HG03378 (cell line): ENCODE results near the gene NSMCE1.
"Not testable (repeated sequence)": the region's sequence is repeated elsewhere in the genome, so short reads cannot be mapped to it uniquely, and the experiment has no call there.

ENCODE experiments used
- ATAC-seq: cut with Tn5 transposase; IDR thresholded peaks from one replicate; pipeline ENCODE4 v1.9.1; 2021; ENCODE audit warnings: mild to moderate bottlenecking, moderate library complexity; ENCODE audit not compliant: unreplicated experiment

Gene NSMCE1

DNA sequence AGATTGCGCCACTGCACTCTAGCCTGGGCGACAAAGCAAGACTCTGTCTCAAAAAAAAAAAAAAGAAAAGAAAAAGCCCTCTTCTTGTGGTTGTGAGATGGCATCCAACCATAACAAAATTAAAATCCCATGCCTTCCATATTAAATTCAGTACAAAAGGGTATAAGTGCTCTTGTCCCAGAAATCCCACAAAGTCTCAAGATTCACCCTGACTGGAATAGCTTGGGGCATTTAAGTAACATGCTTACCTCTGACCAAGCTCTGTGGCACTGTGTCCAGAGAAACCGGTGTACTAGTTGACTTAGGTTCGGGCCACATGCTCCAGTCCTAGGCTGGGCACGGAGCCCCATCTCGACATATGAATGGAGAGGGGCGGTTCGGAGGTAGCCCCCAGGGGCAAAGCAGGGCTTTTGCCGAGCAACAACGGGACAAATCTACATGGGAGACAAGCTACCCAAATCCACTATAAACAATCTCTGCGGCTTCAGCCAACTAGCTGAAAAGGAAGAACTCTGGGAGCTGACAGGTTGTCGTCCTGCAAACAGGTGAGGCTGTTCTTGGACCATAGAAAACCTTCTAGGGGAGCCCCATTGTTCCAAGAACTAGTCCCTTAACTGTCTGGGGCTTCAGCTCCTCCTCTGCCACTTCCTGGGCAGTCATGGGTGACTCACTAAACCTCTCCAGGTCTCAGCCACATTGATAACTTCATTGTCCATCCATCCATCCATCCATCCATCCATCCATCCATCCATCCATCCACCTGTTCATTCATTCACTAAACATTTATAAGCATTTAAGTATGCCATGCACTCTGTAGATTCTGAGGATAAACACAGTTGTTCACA, 34.9 kb upstream of the NSMCE1 start:
- ATAC-seq: no peak

DNA sequence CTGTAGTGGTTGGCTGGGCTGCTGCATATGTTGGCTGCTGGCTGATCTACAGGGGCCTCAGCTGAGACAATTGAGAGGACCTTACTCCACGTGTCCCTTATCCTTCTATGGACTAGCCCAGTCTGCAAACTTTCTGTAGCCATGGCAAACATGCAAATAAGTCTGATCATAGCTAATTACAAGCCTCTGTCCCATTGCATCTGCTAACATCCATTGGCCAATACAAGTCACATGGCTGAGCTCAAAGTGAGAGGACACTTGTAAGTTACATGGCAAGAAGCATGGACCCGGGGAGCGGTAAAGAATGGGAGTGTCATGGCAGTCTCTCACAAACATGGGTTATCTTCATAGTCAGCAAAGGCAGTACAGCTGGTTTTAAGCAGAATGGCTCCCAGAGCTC, 33.6 kb upstream of the NSMCE1 start:
- no peak for ATAC-seq

DNA sequence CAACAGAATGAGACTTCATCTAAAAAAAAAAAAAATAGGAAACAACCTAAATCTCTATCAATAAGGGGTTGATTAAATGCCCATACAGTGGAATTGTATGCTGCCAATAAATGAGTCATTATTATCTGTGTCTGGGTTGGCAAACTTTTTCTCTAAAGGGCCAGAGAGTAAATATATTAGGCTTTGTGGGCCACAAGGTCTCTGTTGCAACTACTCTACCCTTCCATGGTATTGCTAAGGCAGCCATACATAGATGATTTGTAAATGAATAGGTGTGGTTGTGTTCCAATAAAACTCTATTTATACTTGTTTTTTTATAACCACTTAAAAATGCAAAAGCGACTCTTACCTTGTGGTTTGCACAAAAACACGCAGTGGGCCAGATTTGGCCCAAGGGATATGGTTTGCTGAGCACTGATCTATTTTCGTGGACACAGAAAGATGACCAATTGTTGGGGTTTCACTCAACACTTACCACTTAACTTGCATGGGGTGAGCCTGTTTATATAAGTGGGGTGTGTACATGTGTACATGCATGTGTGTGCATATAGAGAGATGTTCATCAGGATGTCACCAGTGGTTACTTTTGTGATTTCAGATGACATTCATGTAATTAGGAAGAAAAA, 32.8 kb upstream of the NSMCE1 start:
- peak; percentile 73 for ATAC-seq

DNA sequence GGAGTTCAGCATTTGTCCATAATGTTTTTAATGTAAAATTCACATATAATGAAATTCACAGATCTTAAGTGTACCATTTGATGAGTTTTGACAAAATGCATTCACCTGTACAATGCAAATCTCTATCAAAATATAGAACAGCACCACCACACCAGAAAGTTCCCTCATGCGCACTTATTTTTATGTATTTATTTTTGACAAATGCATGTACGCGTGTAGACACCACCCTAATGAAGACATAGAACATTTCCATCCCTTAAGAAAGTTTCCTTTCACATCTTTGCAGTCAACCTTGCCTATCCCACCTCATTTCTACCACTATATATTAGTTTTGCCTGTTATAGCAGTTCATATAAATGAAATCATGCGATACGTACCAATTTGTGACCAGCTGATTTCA, 29.6 kb upstream of the NSMCE1 start:
- no peak for ATAC-seq

DNA sequence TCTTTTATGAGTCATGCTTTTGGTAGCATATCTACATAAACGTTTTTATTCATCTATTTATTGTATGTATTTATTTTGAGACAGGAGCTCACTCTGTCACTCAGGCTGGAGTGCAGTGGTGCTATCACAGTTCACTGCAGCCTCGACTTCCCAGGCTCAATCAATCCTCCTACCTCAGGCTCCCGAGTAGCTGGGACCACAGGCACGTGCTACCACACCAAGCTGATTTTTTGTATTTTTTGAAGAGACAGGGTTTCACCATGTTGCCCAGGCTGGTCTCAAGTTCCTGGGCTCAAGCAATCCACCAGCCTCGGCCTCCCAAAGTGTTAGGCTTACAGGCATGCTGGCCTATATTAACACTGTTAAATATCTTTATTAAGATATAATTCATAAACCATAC, 24.8 kb upstream of the NSMCE1 start:
- ATAC-seq: no peak

DNA sequence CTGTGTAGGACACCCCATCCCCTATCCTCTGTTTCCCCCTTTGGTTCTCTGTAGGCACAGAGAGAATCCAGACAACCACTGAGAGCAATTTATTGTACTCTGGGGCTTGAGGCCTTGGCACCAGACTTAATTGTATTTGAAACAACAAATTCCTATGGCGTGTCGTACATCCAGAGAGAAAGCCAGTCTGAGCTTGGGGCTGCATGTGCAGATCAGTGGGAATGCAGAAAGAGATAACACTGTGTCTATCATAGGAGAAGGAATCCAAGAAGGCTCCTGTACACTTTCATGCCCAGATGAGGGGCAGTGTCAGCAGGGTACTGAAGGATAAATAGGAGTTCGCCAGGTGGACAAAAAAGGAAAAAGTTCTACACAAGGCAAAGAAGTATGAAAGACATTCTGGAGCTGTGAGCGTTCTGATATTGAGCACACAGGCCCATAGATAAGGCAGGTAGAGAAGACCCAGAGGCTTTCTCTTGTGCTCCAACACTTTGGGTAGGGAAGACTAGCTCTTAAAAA, 23.2 kb upstream of the NSMCE1 start:
- ATAC-seq: no peak

DNA sequence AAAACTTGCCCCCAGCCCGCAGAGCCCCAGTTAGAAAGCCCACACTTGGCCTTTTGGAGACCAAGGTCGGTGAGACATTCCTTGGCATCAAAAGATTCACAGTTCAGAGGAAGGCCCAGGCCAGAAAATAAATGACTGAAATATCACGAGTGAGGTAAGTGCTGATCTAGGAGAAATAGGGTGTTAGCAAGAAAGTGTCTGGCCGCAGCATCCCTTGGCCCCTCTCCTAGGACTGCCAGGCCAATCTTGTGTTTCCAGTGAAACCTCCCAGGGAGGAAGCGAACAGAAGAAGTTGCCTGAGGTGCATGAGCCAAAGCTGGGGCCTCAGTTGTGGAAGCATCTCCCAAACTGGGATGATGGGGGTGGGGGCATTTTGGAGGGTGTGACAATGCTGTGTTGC, 22.5 kb upstream of the NSMCE1 start:
- ATAC-seq: no peak

DNA sequence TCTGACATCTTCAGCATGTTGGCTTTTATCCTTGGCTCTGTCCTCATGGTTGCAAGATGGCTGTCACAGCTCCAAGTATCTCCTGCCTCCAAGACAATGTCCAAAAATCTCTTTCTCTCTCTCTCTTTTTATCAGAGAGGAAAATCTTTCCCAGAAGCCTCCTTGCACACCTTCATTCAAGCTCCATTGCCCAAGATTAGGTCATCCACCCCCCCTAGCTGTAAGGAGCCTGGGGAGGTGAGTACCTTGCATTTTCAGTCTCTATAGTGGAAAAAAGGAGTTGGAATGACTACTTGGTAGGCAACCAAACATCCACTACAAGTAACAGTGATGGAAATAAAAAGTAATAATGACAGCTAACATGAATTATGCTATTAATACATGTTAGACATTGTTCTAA, 22.0 kb upstream of the NSMCE1 start:
- no peak for ATAC-seq

DNA sequence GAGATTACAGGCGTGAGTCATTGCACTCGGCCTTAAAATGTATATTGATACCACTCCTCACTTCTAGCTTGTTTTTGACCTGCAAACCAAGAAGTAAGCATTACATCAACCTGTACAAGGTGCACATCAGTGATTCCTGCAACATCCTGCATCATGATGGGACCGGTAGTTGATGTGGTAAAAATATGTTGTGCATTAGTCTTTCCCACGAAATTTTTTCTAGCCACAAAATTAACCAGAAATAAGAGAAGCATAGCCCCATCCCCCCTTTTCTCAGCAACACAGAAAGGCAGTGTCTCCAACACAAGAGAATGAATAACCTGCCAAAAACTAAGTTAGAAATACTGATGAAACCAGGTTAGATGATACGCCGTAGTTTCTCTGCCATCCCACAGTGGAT, 21.1 kb upstream of the NSMCE1 start:
- ATAC-seq: no peak

DNA sequence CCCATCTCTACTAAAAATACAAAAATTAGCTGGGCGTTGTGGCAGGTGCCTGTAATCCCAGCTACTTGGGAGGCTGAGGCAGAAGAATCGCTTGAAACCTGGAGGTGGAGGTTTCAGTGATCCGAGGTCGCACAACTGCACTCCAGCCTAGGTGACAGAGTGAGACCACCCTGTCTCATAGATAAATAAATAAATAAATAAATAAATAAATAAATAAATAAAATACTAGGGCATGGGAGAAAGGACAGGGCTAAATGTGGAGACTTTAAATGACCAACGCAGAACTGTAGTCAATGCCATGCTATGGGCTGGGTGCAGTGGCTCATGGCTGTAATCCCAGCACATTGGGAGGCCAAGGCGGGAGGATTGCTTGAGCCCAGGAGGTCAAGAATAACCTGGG, 19.7 kb upstream of the NSMCE1 start:
- not testable (repeated sequence) for ATAC-seq

DNA sequence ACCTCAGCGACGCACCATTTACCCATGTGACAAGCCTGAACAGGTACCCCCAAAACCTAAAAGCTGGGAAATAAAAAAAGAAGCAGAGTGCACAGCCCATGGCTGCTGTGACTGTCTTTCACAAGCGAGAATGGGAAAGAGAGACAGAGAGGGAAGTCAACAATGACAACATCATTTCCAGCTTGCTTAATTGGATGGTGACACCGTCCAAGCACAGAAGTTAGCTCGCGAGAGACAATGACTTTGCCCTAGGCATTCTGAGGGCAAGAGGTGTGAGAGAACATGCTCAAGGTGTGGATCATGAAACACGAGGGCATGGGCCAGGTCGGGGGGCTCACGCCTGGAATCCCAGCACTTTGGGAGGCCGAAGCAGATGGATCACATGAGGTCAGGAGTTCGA, 19.3 kb upstream of the NSMCE1 start:
- ATAC-seq: no peak

DNA sequence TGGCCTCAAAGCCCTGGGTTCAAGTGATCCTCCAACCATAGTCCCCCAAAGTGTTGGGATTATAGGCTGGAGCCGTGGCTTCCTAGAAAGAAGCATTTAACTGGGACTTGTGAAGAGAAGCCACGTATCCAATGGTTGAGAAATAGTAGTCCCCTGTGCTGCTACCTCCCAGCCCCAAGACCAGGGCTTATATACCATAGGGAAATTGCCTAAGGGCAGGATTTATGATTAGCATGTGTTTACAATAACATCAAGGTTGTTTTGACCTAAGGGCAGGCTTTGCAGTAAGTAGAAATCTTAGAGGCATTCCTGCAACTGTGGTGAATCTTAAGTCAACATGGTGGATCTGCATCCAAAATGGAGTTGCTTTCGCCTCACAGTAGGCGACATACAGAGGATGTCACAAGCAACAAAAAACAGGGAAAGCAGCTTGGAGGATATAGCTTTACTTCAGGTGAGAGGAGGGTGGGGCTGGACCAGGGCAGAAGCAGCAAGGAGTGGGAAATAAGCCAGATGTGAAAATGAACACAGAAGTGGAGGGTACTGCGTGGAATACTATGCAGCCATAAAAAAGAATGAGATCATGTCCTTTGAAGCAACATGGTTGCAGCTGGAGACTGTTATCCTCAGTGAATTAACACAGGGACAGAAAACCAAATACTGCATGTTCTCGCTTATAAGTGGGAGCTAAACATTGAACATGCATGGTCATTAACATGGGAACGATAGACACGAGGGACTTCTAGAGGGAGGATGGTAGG, 18.7 kb upstream of the NSMCE1 start:
- no peak for ATAC-seq

DNA sequence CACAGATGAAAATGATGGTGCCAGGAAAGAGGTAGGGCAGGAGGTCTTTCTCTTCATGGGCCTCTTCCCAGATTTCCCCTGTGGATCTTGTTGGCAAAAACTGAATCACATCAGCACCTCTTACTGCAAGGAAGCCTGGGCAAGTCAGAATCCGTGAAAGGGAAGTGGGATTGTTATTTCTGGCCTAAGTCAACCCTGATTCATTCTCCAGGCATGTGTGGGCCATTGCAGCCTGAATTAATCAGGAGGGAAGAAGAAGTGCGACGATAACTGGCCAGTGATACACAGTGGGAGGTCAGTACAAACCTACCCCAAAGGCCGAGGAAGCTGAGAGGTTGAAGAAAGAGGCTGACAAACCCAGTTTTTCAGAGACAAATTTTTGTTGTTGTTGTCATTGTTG, 17.9 kb upstream of the NSMCE1 start:
- no peak for ATAC-seq

DNA sequence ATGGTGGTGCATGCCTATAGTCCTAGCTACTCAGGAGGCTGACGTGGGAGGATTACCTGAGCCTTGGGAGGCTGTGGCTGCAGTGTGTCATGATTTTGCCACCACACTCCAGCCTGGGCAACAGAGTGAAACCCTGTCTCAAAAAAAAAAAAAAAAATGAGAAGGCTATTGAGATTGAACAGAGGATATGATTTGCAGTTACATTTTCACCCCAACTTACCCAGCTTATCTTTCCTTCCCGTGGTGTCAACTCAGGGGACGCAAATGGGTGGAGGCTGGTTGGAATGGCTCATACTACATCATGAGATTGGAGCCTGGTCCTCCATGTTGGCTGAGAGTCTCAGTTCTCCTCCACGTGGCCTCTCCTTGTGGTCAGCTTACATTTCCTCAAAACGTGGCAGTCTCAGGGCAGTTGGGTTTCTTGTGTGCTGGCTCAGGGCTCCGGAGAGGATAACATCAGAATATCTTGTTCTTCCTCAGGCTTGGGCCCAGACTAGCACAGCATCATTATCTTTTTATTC, 17.2 kb upstream of the NSMCE1 start:
- no peak for ATAC-seq

DNA sequence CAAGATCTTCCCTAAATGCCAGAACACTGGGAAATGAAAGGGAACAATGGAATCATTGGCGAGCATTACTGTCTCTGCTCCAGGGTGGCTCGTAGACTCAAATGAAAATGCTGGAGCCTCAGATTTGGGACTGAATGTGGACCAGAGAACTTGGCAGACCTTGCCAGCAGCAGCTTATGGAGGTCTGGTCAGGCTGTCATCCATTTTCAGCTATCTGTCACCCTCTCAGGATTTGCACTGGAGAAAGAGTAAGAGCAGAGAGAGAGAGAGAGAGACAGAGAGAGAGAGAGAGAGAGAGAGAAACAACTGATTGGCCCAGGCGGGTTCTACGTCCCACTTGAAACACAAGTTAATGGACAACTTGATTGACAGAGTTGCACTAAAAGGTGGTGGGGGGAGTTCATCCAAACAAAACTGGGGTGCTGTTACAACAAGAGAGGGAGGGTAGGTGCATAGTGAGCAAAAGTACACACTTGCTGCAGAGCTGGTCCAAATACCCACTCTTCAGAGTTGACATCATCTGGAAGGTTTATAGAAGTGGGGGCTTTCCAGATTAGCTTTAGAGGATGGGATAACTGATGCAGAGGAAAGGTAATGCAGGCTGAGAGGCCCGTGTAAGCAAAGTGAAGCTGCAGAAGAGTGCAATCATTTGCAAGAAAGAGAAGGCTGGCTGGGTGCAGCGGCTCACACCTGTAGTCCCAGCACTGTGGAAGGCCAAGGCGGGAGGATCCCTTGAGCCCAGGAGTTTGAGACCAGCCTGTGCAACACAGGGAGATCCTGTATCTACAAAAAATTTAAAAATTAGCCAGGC, 16.5 kb upstream of the NSMCE1 start:
- no peak for ATAC-seq

DNA sequence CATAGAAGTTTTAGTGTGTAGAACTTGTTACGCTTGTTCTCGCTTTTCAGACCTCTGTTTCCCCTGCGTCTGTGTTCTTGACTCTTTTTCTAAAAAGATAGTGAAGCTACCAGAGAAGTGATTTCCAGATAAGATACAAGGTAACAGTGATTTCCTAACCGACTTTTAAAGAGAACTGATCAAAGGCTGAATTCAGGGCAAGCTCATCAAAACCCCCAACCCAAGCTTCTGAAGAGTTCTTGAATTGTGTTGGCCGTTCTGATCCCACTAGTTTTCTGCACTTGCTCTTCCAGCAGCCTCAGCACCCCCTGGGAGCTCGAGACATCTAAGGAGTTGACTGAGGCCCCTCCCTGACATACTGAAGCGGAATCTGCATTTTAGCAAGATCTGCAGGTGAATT, 12.7 kb upstream of the NSMCE1 start:
- ATAC-seq: no peak

DNA sequence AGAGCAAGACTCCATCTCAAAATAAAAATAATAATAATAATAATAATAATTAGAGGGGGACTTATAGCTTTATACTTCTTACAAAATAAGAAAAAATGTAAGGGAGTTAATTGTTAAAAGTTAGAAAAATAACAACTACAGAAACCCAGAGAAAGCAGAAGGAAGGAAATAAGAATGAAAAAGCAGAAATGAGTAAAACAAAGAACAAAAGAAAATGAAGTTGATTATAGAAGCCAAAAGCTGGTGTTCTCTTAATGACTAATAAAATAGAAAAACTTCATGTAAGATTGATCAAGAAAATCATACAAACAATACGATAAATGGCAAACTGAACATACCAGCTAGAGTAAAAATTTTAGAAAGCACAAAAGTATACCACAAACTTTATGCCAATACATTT, 6.8 kb upstream of the NSMCE1 start:
- no peak for ATAC-seq

DNA sequence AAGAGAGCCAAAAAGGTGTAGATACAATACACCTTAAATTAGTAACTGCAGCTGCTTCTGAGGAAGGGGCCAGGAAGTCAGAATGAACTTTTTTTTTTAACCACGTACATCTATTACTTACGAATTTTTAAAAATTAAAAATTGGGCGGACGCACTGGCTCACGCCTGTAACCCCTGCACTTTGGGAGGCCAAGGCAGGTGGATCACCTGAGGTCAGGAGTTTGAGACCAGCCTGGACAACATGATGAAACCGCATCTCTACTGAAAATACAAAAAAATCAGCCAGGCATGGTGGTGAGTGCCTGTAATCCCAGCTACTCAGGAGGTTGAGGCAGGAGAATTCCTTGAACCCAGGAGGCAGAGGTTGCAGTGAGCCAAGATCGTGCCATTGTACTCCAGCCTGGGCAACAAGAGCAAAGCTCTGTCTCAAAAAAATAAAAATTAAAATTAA, 5.9 kb upstream of the NSMCE1 start:
- not testable (repeated sequence) for ATAC-seq

DNA sequence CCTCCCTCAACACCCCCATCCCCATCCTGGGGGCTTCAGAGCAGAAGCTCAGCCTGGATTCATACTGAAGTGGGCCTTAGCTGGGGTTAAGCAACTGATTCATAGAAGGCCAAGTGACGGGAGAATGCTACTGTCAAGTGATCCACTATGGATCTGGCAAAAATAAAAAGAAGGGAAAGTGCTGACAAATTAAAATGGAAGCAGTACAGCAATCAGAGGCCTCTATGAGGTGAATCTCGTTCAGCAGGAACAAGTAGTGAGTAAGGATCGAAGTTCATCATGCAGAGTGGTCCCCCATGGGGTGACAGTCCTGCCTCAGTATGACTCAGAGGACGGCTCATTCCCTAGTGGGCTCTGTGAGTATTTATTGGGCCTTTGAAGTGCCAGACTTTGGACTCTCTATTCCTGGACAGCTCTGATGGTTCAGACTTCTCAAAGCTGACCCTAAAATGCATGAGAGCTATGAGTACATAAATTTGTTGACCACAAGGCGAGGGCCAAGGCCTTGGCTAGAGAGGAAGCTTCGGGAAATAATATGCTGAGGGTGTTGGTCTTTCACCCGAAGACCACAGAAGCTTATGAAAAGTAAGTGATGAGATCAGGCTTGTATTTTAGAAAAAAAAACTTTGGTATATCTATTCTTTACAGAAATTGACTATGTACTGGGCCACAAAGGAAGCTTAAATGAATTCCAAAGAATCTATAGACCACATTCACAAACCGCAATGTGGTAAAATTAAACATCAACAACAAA, 5.3 kb upstream of the NSMCE1 start:
- ATAC-seq: peak; percentile 62

DNA sequence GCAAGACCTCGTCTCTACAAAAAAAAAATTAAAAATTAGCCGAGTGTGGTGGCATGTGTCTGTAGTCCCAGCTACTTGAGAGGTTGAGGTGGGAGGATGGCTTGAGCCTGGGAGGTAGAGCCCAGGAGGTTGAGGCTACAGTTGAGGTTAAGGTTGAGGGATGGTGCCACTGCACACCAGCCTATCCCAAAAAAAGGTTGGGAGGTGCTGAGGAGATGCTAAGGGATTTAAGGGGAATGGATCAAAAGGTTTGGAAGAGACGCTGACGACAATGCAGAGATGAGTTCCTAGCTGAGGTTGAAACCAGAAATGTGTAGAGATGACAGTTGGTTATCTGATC, 4.7 kb upstream of the NSMCE1 start:
- no peak for ATAC-seq
